DND-41 (cell line): ENCODE measurements around the gene ACTL6B.

Experiments used
- CTCF ChIP-seq: IDR thresholded peaks from 2 replicates; pipeline ENCODE4 v1.5.1; 2012; ENCODE audit warnings: borderline replicate concordance, low read length, moderate library complexity, mild to moderate bottlenecking; ENCODE audit not compliant: poor library complexity, severe bottlenecking; ENCODE audit errors: extremely low read depth
- EZH2 ChIP-seq: IDR thresholded peaks from 3 replicates; pipeline ENCODE4 v1.6.1; 2012; ENCODE audit warnings: borderline replicate concordance, low read depth, mild to moderate bottlenecking, moderate library complexity, low read length, inconsistent platforms; ENCODE audit not compliant: severe bottlenecking

DNA sequence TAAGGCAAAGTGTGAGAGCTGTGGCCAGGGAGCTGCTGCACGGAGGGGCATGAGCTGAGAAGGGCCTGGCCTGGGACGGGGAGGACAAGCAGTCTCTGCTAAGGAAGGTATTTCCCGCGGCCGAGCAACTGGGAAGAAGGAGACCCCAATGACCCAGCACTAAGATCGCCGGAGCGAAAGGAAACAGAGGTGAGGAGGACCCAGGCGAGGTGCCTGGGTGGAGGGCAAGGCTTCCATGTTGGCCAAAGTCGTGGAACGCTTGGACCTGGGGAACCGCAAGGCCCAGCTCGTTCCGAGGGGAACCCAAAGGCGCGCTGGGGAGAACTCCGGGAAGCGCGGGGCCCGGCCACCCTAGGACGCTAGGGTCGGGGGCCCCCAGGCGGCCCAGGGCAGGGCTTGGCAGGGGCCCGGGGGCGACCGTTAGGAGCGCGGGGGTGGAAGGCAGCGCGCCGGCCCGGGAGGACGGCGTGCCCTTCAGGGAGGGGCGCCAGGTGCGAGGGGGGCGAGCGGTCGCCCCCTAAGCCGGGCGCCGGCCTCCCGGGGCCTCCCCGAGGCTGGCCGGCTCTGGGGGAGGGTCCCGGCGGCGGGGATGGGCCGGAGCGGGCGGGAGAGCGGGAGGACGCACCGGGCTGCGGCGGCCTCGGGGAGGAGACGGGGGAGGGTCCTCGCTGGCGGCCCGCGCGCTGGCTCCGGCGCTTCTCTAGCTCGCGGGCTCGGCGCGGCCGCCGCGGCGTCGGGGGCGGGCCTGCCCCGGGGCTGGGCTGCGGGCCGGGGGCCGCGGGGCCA lies 37.3 kb upstream of the ACTL6B start:
- TF ChIP-seq CTCF (no peak), EZH2 (no peak)
